Esophagus (tissue), 2 donors: ENCODE measurements around the gene TBX5. TPM values are rescaled to one million over a fixed set of nuclear protein-coding genes. Genes with fewer than 3 reads are reported as not detected.

ENCODE experiments used
- H3K27ac ChIP-seq, 2 donors: one replicate each; pipeline ENCODE4 v1.5.1; 2013; ENCODE audit warnings: low read depth in 2 of 2, mild to moderate bottlenecking in 2 of 2, inconsistent platforms in 1 of 2, low read length in 1 of 2, moderate library complexity in 1 of 2
- H3K27me3 ChIP-seq, 2 donors: one replicate each; pipeline ENCODE4 v1.6.1; 2013; ENCODE audit warnings: low read length in 2 of 2, control low read depth in 1 of 2, mild to moderate bottlenecking in 1 of 2; ENCODE audit not compliant: insufficient read depth in 2 of 2, control insufficient read depth in 1 of 2
- H3K36me3 ChIP-seq, 2 donors: one replicate each; pipeline ENCODE4 v1.6.1; 2013; ENCODE audit warnings: low read length in 1 of 2; ENCODE audit not compliant: control insufficient read depth in 2 of 2, insufficient read depth in 2 of 2
- H3K4me1 ChIP-seq, 2 donors: one replicate each; pipeline ENCODE4 v1.6.1; 2013; ENCODE audit warnings: low read length in 1 of 2; ENCODE audit not compliant: control insufficient read depth in 2 of 2, insufficient read depth in 2 of 2
- H3K4me3 ChIP-seq, 2 donors: one replicate each; pipeline ENCODE4 v1.5.1; 2013; ENCODE audit warnings: low read length in 2 of 2, mild to moderate bottlenecking in 2 of 2, low read depth in 1 of 2, moderate library complexity in 1 of 2
- H3K9me3 ChIP-seq, 2 donors: one replicate each; pipeline ENCODE4 v1.6.1; 2013; ENCODE audit warnings: mild to moderate bottlenecking in 2 of 2, low read depth in 1 of 2, low read length in 1 of 2, moderate library complexity in 1 of 2; ENCODE audit not compliant: control insufficient read depth in 2 of 2, insufficient read depth in 1 of 2
- WGBS, 2 donors: extraction: QIAGEN DNeasy Blood & Tissue Kit; methylation state at CpG; one replicate each; pipeline ENCODE4 v1.1.7; 2013; 5-methylcytosine and 5-hydroxymethylcytosine counted together
- polyA plus RNA-seq, 2 donors: library from polyadenylated mRNA; stranded (reverse); fragments of 200-250 nt; gene quantifications; one replicate each; pipeline ENCODE4 v1.2.3, GENCODE V29; 2013
- donor health status: healthy with polysubstance abuse.
- donor health status: Bipolar disorder and iron deficiency.

Gene TBX5
- polyA plus RNA-seq, 2 donors: 0.51 to 1.2 TPM

GRCh38 chr12:114395233-114395632 is 10.7 kb downstream of the TBX5 start:
- Histone ChIP-seq H3K4me1 (no peaks in the 10 kb centered on the region), H3K36me3 (no peaks in the 10 kb centered on the region), H3K27ac (no peak overlapping the region), H3K9me3 (no peaks in the 10 kb centered on the region), H3K27me3 (peaks cover 10 to 12% of the 10 kb centered on the region in 2 donors), H3K4me3 (no peak overlapping the region)
- 18 to 34% methylated on average over 6 of the region's 6 CpGs for WGBS, 2 donors

- Histone ChIP-seq H3K4me1 (no peaks in the 10 kb centered on the region), H3K27me3 (peaks cover 7 to 10% of the 10 kb centered on the region in 2 donors), H3K4me3 (no peak overlapping the region), H3K36me3 (no peaks in the 10 kb centered on the region), H3K9me3 (no peaks in the 10 kb centered on the region), H3K27ac (no peak overlapping the region)
- WGBS, 2 donors: 30 to 39% methylated on average over 4 of the region's 4 CpGs
Measured at GRCh38 chr12:114393569-114393968, 12.4 kb downstream of the TBX5 start.

- no peak overlapping the region for H3K4me3 ChIP-seq
- 32 to 42% methylated on average over 5 of the region's 5 CpGs for WGBS, 2 donors
- H3K9me3 ChIP-seq: no peaks in the 10 kb centered on the region
- peaks cover 6 to 9% of the 10 kb centered on the region in 2 donors for H3K27me3 ChIP-seq
- H3K27ac ChIP-seq: peak overlapping the region in 1 of 2 donors; percentile 33
- no peaks in the 10 kb centered on the region for H3K36me3 ChIP-seq
- H3K4me1 ChIP-seq: no peaks in the 10 kb centered on the region
Measured at GRCh38 chr12:114392909-114393308, 13.0 kb downstream of the TBX5 start.

DNA sequence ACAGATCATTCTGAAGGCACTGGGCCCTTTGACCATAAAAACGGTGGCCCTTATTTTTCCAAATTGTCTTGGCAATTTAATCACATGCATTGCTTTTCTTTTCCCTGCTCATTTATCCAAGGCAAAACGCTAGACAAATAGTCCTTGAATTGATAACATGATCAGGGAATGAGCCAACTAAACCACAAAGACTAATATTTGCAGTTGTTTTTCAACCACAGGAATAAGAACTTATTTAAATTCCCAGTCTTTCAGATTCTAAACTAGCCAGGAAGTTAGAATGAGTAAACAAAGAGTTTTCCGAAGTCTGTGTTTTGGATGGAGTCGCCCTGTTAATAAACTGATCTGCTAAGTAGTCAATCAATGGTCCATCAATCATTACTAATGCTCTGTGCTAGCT is 14.9 kb downstream of the TBX5 start:
- Histone ChIP-seq H3K27me3 (peaks cover 0 to 3% of the 10 kb centered on the region in 2 donors), H3K9me3 (no peaks in the 10 kb centered on the region), H3K4me3 (no peak overlapping the region), H3K36me3 (no peaks in the 10 kb centered on the region), H3K4me1 (no peaks in the 10 kb centered on the region), H3K27ac (no peak overlapping the region)
- 11 to 15% methylated on average over 4 of the region's 4 CpGs for whole genome bisulfite sequencing, 2 donors

DNA sequence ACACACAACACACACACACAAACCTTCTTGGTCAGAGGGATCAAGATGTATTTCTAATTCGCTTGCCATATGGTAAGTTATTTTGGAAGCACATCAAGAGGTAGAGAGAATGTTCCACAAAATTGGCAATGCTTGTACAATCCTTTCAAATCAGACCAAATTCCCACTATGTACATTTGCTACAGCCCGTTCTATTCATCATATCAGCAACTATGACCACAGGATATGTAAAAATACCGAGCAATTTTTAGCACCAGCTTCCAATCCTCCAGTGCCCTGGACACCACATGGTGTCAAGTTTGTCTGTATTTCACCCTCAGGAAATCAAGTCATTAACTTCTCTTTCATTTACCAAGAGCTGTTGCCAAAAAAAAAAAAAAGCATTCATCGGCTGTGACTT is 21.2 kb downstream of the TBX5 start:
- 56 to 69% methylated on average over 4 of the region's 4 CpGs for WGBS, 2 donors
- no peaks in the 10 kb centered on the region for H3K4me1 ChIP-seq
- no peak overlapping the region for H3K27ac ChIP-seq
- H3K9me3 ChIP-seq: no peaks in the 10 kb centered on the region
- H3K4me3 ChIP-seq: no peak overlapping the region
- H3K27me3 ChIP-seq: no peaks in the 10 kb centered on the region
- no peaks in the 10 kb centered on the region for H3K36me3 ChIP-seq

- no peak overlapping the region for H3K4me3 ChIP-seq
- WGBS, 2 donors: 33% methylated on average over 2 of the region's 2 CpGs
- H3K9me3 ChIP-seq: no peaks in the 10 kb centered on the region
- no peaks in the 10 kb centered on the region for H3K27me3 ChIP-seq
- H3K36me3 ChIP-seq: no peaks in the 10 kb centered on the region
- H3K4me1 ChIP-seq: no peaks in the 10 kb centered on the region
- no peak overlapping the region for H3K27ac ChIP-seq
Measured at GRCh38 chr12:114381177-114381576, 24.8 kb downstream of the TBX5 start.

GRCh38 chr12:114371733-114372132 is 34.2 kb downstream of the TBX5 start:
- no peaks in the 10 kb centered on the region for H3K27me3 ChIP-seq
- H3K36me3 ChIP-seq: no peaks in the 10 kb centered on the region
- WGBS, 2 donors: 50 to 58% methylated on average over 7 of the region's 7 CpGs
- no peaks in the 10 kb centered on the region for H3K9me3 ChIP-seq
- H3K4me1 ChIP-seq: peaks cover 0 to 2% of the 10 kb centered on the region in 2 donors
- H3K4me3 ChIP-seq: no peak overlapping the region
- H3K27ac ChIP-seq: no peak overlapping the region

GRCh38 chr12:114371250-114371649 is 34.7 kb downstream of the TBX5 start:
- H3K36me3 ChIP-seq: no peaks in the 10 kb centered on the region
- H3K27me3 ChIP-seq: no peaks in the 10 kb centered on the region

DNA sequence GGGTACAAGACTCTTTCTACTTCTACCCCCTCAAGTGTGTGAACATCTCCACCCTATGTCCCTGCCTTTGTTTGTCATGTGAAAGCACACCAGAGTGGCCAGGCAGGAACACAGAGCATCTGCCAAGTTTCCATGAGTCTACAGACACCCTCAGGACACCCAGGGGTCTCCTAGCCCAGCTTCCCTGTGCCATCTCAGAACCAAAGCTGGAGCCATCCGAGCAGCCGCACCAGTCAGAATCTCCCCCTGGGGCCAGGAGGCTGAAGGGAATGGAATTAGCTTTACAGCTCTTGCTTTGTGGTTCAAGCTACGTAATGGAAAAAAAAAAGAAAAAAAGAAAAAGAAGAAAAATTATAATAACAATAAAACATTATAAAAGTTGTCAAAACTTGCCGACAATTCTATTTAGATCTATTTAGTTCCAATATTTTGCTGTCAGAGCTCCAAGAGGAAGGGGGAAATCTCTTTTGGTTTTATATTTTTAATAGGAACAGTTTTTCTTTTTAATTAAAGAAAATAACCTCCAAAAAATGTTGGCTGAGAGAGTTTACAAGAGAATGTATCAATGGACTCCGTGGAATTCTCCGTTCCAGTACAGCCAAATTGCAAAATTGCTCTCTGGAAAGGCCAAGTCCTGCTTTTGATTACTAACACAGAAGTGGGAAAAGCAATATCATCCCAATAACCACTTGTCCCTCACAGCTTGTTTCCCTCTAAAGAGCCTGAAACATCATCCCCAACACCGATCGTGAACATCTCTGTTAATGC is 37.1 kb downstream of the TBX5 start:
- H3K27me3 ChIP-seq: no peaks in the 10 kb centered on the region
- no peak overlapping the region for H3K27ac ChIP-seq
- no peak overlapping the region for H3K4me3 ChIP-seq
- no peaks in the 10 kb centered on the region for H3K9me3 ChIP-seq
- H3K36me3 ChIP-seq: no peaks in the 10 kb centered on the region
- peaks cover 0 to 2% of the 10 kb centered on the region in 2 donors for H3K4me1 ChIP-seq
- WGBS, 2 donors: 67 to 70% methylated on average over 8 of the region's 8 CpGs

More at GRCh38 chr12:114371250-114371649, 34.7 kb downstream of the TBX5 start:
- Histone ChIP-seq H3K27ac (no peak overlapping the region), H3K9me3 (no peaks in the 10 kb centered on the region), H3K4me3 (no peak overlapping the region), H3K4me1 (peaks cover 0 to 2% of the 10 kb centered on the region in 2 donors)
- WGBS, 2 donors: 54 to 58% methylated on average over 13 of the region's 13 CpGs

DNA sequence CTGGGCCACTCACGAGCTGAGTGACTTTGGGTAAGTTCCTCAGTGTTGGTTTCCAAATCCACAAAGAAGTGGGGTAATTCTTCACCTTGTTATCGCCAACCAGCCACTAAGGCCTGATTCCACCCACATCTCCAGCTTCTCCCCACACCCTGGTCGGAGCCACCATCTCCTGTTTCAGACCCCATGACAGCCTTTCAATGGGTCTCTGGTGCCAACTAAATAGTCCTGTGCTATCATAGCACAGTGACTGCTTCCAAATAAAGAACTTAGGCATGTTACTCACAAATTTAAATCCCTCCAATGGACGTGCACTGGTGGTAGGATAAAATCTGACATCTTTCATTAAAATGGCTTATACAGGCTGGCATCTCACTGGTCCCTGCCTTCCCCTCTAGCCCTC is 44.0 kb downstream of the TBX5 start:
- Histone ChIP-seq H3K27ac (no peak overlapping the region), H3K36me3 (no peaks in the 10 kb centered on the region), H3K4me3 (no peak overlapping the region), H3K4me1 (peaks cover 0 to 2% of the 10 kb centered on the region in 2 donors), H3K27me3 (no peaks in the 10 kb centered on the region), H3K9me3 (no peaks in the 10 kb centered on the region)
- 57 to 58% methylated on average over 4 of the region's 4 CpGs for WGBS, 2 donors
